Mesenchymal stem cell (in vitro differentiated cells and primary cell): ENCODE data around the gene SSTR3.

Source experiments
- DNase-seq: peaks from one replicate; pipeline ENCODE4 v3.0.0-alpha.2; 2013
- H2AFZ ChIP-seq: one replicate; pipeline ENCODE4 v1.6.1; 2013; ENCODE audit warnings: low read depth, mild to moderate bottlenecking, control low read depth, inconsistent platforms, low read length, moderate library complexity
- H2AK5ac ChIP-seq: 2 replicates; pipeline ENCODE4 v1.6.1; 2013; ENCODE audit warnings: low read length, moderate library complexity, mild to moderate bottlenecking, inconsistent platforms; ENCODE audit not compliant: severe bottlenecking
- H2BK120ac ChIP-seq: one replicate; pipeline ENCODE4 v1.6.1; 2013; ENCODE audit warnings: low read depth, mild to moderate bottlenecking, inconsistent platforms, low read length, moderate library complexity
- H2BK12ac ChIP-seq, 2 experiments: one replicate each; pipeline ENCODE4 v1.6.1; 2013; ENCODE audit warnings: inconsistent platforms in 2 of 2, low read length in 2 of 2, mild to moderate bottlenecking in 2 of 2, moderate library complexity in 2 of 2, control low read depth in 1 of 2
- H2BK15ac ChIP-seq: one replicate; pipeline ENCODE4 v1.6.1; 2013; ENCODE audit warnings: mild to moderate bottlenecking, low read depth, inconsistent platforms; ENCODE audit not compliant: poor library complexity, severe bottlenecking
- H2BK5ac ChIP-seq: 2 replicates; pipeline ENCODE4 v1.6.1; 2013; ENCODE audit warnings: low read depth, mild to moderate bottlenecking, low read length, control low read depth, inconsistent platforms; ENCODE audit not compliant: poor library complexity, severe bottlenecking
- H3K14ac ChIP-seq, 2 experiments: one replicate each; pipeline ENCODE4 v1.6.1; 2013; ENCODE audit warnings: inconsistent platforms in 2 of 2, low read length in 2 of 2, control low read depth in 1 of 2, mild to moderate bottlenecking in 1 of 2, moderate library complexity in 1 of 2
- H3K18ac ChIP-seq, 2 experiments: one replicate each; pipeline ENCODE4 v1.6.1; 2013; ENCODE audit warnings: inconsistent platforms in 2 of 2, low read length in 2 of 2, control low read depth in 1 of 2, low read depth in 1 of 2, mild to moderate bottlenecking in 1 of 2
- H3K23ac ChIP-seq, 2 experiments: one replicate each; pipeline ENCODE4 v1.6.1; 2013; ENCODE audit warnings: inconsistent platforms in 2 of 2, low read length in 2 of 2, mild to moderate bottlenecking in 2 of 2, moderate library complexity in 2 of 2, control low read depth in 1 of 2
- H3K27ac ChIP-seq: 2 replicates; pipeline ENCODE4 v1.5.1; 2013; ENCODE audit warnings: mild to moderate bottlenecking, moderate library complexity, low read length, control low read depth, inconsistent platforms; ENCODE audit not compliant: poor library complexity, severe bottlenecking
- H3K27me3 ChIP-seq, 2 experiments: 2 replicates each; pipeline versions ENCODE4 v1.6.1 to v1.7.0; 2013; ENCODE audit warnings: low read length in 2 of 2, mild to moderate bottlenecking in 2 of 2, moderate library complexity in 2 of 2, control low read depth in 1 of 2, inconsistent platforms in 1 of 2; ENCODE audit not compliant: control insufficient read depth in 1 of 2, insufficient read depth in 1 of 2
- H3K36me3 ChIP-seq, 2 experiments: 2 replicates each; pipeline versions ENCODE4 v1.6.1 to v1.7.0; 2013; ENCODE audit warnings: low read length in 2 of 2, control low read depth in 1 of 2, inconsistent platforms in 1 of 2, low read depth in 1 of 2, mild to moderate bottlenecking in 1 of 2; ENCODE audit not compliant: insufficient read depth in 2 of 2, control insufficient read depth in 1 of 2
- H3K4ac ChIP-seq, 2 experiments: one replicate each; pipeline ENCODE4 v1.6.1; 2013; ENCODE audit warnings: inconsistent platforms in 2 of 2, low read length in 2 of 2, mild to moderate bottlenecking in 2 of 2, moderate library complexity in 2 of 2, control low read depth in 1 of 2, low read depth in 1 of 2
- H3K4me1 ChIP-seq: 2 replicates; pipeline ENCODE4 v1.6.1; 2013; ENCODE audit warnings: low read depth, low read length, control low read depth; ENCODE audit not compliant: control insufficient read depth, insufficient read depth
- H3K4me2 ChIP-seq: 2 replicates; pipeline ENCODE4 v1.6.1; 2013; ENCODE audit warnings: low read length, mild to moderate bottlenecking, inconsistent platforms; ENCODE audit not compliant: poor library complexity, severe bottlenecking
- H3K4me3 ChIP-seq, 2 experiments: 2 replicates each; pipeline versions ENCODE4 v1.5.1 to v1.7.0; 2013; ENCODE audit warnings: low read length in 2 of 2, mild to moderate bottlenecking in 2 of 2, control low read depth in 1 of 2, low read depth in 1 of 2; ENCODE audit not compliant: insufficient read depth in 1 of 2
- H3K79me1 ChIP-seq: replicated peaks from 2 replicates; pipeline ENCODE4 v1.6.1; 2013; ENCODE audit warnings: mild to moderate bottlenecking, control low read depth, low read length, inconsistent platforms; ENCODE audit not compliant: poor library complexity, severe bottlenecking
- H3K9ac ChIP-seq: 2 replicates; pipeline ENCODE4 v1.7.0; 2013; ENCODE audit warnings: mild to moderate bottlenecking, low read length, moderate library complexity
- H3K9me3 ChIP-seq: 2 replicates; pipeline ENCODE4 v1.7.0; 2013; ENCODE audit warnings: mild to moderate bottlenecking, low read length; ENCODE audit not compliant: control insufficient read depth
- H4K8ac ChIP-seq: one replicate; pipeline ENCODE4 v1.6.1; 2013; ENCODE audit warnings: inconsistent platforms, mild to moderate bottlenecking, low read length, moderate library complexity
- H4K91ac ChIP-seq: one replicate; pipeline ENCODE4 v1.6.1; 2013; ENCODE audit warnings: mild to moderate bottlenecking, low read length, inconsistent platforms
- WGBS: methylation state at CpG from one replicate; pipeline ENCODE4 v1.1.7; 2013; ENCODE audit warnings: mixed read lengths; 5-methylcytosine and 5-hydroxymethylcytosine counted together

SSTR3 gene

DNA sequence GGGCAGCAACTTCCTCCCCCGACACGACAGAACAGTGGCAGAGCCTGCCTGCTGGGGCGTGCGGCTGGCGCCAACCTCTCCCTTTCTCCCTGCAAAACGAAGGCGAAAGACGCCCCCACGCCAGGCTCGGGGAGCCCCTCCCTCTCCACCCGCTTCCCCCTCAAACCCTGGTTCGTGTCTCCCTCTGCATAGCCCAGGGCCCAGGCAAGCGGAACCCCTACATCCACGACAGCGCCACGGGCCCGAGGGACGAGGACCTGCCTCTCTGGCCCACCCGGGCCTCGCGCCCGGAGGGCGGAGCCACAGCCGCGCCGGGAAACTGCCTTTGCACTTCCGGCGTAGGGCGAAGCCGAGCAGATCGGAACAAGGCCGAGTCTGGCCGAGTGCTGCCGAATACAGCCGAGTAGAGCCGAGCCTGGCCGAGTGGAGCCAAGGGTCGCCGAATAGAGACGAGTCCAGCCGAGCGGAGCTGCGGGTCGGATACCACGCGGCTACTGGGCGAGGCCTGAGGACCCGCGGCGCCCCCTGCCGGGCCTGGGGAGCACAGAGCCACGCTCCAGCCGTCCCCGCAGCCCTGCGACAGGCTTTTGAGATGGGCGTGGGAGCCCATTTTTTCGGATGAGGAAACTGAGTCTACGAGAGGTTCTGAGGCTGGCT lies 13.0 kb downstream of the SSTR3 start:
- Histone ChIP-seq H3K4me1 (peaks cover 30% of the 10 kb centered on the region), H4K91ac (peak overlapping the region; percentile 98)

DNA sequence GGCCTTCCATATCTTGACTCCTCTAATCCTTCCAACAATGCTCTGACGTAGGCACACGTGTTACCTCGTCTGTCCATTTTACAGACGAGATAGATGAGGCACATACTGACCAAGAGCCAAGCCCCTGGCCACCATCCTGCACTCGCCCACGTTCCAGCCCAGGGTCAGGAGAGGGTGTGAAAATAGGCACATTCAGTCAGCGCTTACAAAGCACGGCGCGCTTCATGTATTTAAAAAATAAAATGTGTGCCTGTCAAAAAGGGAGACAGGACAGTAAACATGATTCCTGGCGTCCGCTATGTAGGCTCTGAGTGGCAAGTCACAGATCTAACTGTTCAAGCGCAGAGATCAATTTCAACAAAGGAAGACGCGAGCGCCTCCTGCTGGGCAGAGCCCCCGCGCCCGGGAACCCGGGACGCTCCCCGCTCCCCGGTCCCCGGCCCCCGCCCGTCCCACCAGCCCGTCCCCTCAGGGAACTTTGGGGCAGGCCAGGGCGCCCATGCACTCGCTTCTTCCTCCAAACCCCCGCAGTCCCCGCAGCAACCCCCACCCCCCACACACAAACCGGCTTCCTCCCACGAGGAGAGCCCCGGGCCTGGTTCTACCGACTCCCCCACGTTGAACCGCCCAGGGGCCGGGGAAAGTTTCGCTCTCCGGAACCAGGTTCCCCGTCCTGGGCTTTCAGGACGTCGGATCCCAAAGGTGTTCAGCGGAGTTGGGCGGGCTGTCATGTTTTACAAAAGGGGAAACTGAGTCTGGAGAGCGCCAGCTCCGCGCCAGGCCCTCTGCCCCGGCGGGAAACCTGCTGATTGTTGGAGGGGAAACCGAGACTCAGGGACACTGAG lies 13.8 kb downstream of the SSTR3 start:
- 6% methylated on average over 50 of the region's 51 CpGs for WGBS
- peak overlapping the region in 1 of 2 experiments; percentile 37 for H3K14ac ChIP-seq
- H3K4me1 ChIP-seq = peaks cover 30% of the 10 kb centered on the region
- H4K8ac ChIP-seq = peak overlapping the region; percentile 97
- peak overlapping the region; percentile 98 for H4K91ac ChIP-seq
- peak overlapping the region; percentile 86 to 95 for H3K18ac ChIP-seq
- H3K9me3 ChIP-seq = no peaks in the 10 kb centered on the region
- peak overlapping the region; percentile 74 for H2AFZ ChIP-seq
- H3K79me1 ChIP-seq = peaks cover 2% of the 10 kb centered on the region
- H3K4me2 ChIP-seq = peak overlapping the region; percentile 93
- peak overlapping the region; percentile 72 for H2AK5ac ChIP-seq
- H3K27ac ChIP-seq = peak overlapping the region; percentile 86
- peak overlapping the region; percentile 8 for H2BK5ac ChIP-seq
- H3K4ac ChIP-seq = peak overlapping the region; percentile 82 to 89
- peak overlapping the region; percentile 64 to 95 for H3K4me3 ChIP-seq
- peak overlapping the region; percentile 94 for H3K9ac ChIP-seq
- peak overlapping the region; percentile 82 for H2BK120ac ChIP-seq
- H3K36me3 ChIP-seq = no peaks in the 10 kb centered on the region
- DNase-seq = peak; percentile 78
- no peak overlapping the region for H3K23ac ChIP-seq
- peak overlapping the region; percentile 3 for H2BK15ac ChIP-seq
- no peaks in the 10 kb centered on the region for H3K27me3 ChIP-seq
- H2BK12ac ChIP-seq = peak overlapping the region; percentile 62 to 81

More for the DNA sequence above, 13.0 kb downstream of the SSTR3 start:
- Histone ChIP-seq H3K4ac (peak overlapping the region; percentile 82 to 89), H3K27ac (peak overlapping the region; percentile 86), H3K4me3 (peak overlapping the region; percentile 64 to 95), H3K27me3 (no peaks in the 10 kb centered on the region), H2BK5ac (peak overlapping the region; percentile 8), H2AFZ (peak overlapping the region; percentile 74), H3K4me2 (peak overlapping the region; percentile 93), H3K14ac (peak overlapping the region in 1 of 2 experiments; percentile 37), H3K9me3 (no peaks in the 10 kb centered on the region), H3K18ac (peak overlapping the region; percentile 86 to 95), H3K9ac (peak overlapping the region; percentile 94), H2AK5ac (peak overlapping the region; percentile 72), H2BK15ac (peak overlapping the region; percentile 8), H2BK120ac (peak overlapping the region; percentile 82), H2BK12ac (peak overlapping the region; percentile 62 to 77), H3K36me3 (no peaks in the 10 kb centered on the region), H3K23ac (no peak overlapping the region), H3K79me1 (peaks cover 2% of the 10 kb centered on the region), H4K8ac (peak overlapping the region; percentile 98)
- peak; percentile 97 for DNase-seq
- under 1% methylated on average over 58 of the region's 58 CpGs for WGBS

DNA sequence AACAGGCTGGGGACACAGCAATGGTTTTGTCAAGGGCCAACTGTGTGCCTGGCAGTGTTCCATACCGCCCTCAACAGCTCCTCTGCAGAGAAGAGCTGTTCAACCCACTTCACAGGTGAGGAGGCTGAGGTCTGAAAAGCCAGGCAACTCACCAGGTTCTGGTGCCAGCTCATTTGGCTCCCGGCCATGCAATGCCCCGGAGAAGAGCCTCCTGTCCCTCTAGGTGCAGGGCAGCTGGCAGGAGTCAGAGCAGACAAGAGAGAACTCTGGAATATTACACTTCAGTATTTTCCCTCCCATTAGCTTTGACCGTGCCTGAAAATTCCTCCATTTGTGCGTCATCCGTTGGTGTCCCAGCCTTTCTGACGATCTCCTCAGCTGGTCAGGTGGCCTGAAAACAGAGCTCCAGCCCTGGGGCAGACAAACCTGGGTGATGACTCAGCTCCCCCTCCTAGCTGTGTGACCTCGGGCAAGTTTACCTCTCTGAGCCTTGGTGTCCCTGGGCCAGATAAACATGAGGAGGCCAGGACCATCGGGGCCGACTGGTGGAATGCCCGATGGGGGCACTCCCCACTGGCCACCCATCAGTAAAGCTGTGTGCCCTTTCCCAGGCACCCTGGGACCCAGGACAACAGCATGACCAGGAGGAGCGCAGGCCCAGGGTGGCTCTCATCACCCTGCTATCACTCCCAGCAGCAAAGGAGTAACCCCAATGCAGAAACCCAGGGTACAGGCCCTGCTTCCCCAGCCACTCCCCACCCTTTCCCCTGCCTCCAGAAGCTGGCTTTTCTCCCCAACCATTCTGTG lies 14.6 kb downstream of the SSTR3 start:
- DNase-seq = peak; percentile 87
- Histone ChIP-seq H3K27ac (peak overlapping the region; percentile 49), H2BK120ac (peak overlapping the region; percentile 23), H3K79me1 (peaks cover 2% of the 10 kb centered on the region), H3K4ac (peak overlapping the region in 1 of 2 experiments; percentile 54), H2BK12ac (peak overlapping the region; percentile 20 to 81), H4K8ac (peak overlapping the region; percentile 30), H3K27me3 (no peaks in the 10 kb centered on the region), H3K18ac (peak overlapping the region; percentile 69 to 79), H3K14ac (peak overlapping the region in 1 of 2 experiments; percentile 68), H3K4me1 (peaks cover 26% of the 10 kb centered on the region), H4K91ac (peak overlapping the region; percentile 78), H2AFZ (no peak overlapping the region), H2BK15ac (peak overlapping the region; percentile 3), H2AK5ac (peak overlapping the region; percentile 23), H3K36me3 (no peaks in the 10 kb centered on the region), H3K23ac (no peak overlapping the region), H3K4me2 (peak overlapping the region; percentile 48), H3K9me3 (no peaks in the 10 kb centered on the region), H3K4me3 (peak overlapping the region; percentile 35 to 95), H2BK5ac (no peak overlapping the region), H3K9ac (peak overlapping the region; percentile 68)
- 70% methylated on average over 12 of the region's 12 CpGs for WGBS
